Brain microvascular endothelial cell (primary cell): ENCODE results near the gene CCDC71.

Source experiments
- DNase-seq: peaks from one replicate; pipeline ENCODE4 v3.0.0-alpha.2; 2020
- H3K27ac ChIP-seq: fragments of 250-450 bp; sonication (Bioruptor Pico); 2 replicates; pipeline ENCODE4 v1.5.1; 2020; ENCODE audit warnings: mild to moderate bottlenecking, moderate library complexity
- H3K27me3 ChIP-seq: fragments of 250-450 bp; sonication (Bioruptor Pico); replicated peaks from 2 replicates; pipeline ENCODE4 v1.5.1; 2020; ENCODE audit warnings: mild to moderate bottlenecking
- H3K36me3 ChIP-seq: fragments of 250-450 bp; sonication (Bioruptor Pico); replicated peaks from 2 replicates; pipeline ENCODE4 v1.5.1; 2020; ENCODE audit warnings: mild to moderate bottlenecking
- H3K4me3 ChIP-seq: 2 replicates; pipeline ENCODE4 v1.5.1; 2011; ENCODE audit warnings: low read depth, mild to moderate bottlenecking, control low read depth, low read length, moderate library complexity
- in situ Hi-C: cut with HindIII; loops from 2 replicates; pipeline ENCODE4 v1.10.0; 2017; ENCODE audit warnings: low sequenced_read_pairs, low pct_ligation_motif_present
- TF ChIP-seq, protein P1 (sequence below): IDR thresholded peaks from 2 replicates; pipeline ENCODE4 v1.5.1; 2011; ENCODE audit warnings: low read depth, mild to moderate bottlenecking, moderate library complexity, low read length, control low read depth, inconsistent platforms; ENCODE audit errors: missing control alignments

Gene CCDC71

GRCh38 chr3:49198611-49199230, 32.6 kb upstream of the CCDC71 start:
- in situ Hi-C loops, result no loop called here
- H3K4me3 ChIP-seq, result peak overlapping the region; percentile 45
- H3K27ac ChIP-seq, result no peak overlapping the region

GRCh38 chr3:49198161-49198560, 32.0 kb upstream of the CCDC71 start:
- TF ChIP-seq, protein P1, sequence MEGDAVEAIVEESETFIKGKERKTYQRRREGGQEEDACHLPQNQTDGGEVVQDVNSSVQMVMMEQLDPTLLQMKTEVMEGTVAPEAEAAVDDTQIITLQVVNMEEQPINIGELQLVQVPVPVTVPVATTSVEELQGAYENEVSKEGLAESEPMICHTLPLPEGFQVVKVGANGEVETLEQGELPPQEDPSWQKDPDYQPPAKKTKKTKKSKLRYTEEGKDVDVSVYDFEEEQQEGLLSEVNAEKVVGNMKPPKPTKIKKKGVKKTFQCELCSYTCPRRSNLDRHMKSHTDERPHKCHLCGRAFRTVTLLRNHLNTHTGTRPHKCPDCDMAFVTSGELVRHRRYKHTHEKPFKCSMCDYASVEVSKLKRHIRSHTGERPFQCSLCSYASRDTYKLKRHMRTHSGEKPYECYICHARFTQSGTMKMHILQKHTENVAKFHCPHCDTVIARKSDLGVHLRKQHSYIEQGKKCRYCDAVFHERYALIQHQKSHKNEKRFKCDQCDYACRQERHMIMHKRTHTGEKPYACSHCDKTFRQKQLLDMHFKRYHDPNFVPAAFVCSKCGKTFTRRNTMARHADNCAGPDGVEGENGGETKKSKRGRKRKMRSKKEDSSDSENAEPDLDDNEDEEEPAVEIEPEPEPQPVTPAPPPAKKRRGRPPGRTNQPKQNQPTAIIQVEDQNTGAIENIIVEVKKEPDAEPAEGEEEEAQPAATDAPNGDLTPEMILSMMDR, result no peak
- in situ Hi-C loops, result no loop called here

More at GRCh38 chr3:49198611-49199230, 32.6 kb upstream of the CCDC71 start:
- no peaks in the 10 kb centered on the region for H3K36me3 ChIP-seq
- no peaks in the 10 kb centered on the region for H3K27me3 ChIP-seq
- no peak for DNase-seq
- TF ChIP-seq, protein P1, result no peak

GRCh38 chr3:49191741-49192140, 25.6 kb upstream of the CCDC71 start:
- in situ Hi-C loops, result no loop called here
- no peak overlapping the region for H3K4me3 ChIP-seq
- no peak for DNase-seq
- TF ChIP-seq, protein P1, result no peak
- H3K27ac ChIP-seq, result no peak overlapping the region
- H3K27me3 ChIP-seq, result no peaks in the 10 kb centered on the region
- H3K36me3 ChIP-seq, result no peaks in the 10 kb centered on the region

More at GRCh38 chr3:49198161-49198560, 32.0 kb upstream of the CCDC71 start:
- DNase-seq, result no peak
- Histone ChIP-seq H3K4me3 (no peak overlapping the region), H3K27me3 (no peaks in the 10 kb centered on the region), H3K27ac (no peak overlapping the region), H3K36me3 (no peaks in the 10 kb centered on the region)

DNA sequence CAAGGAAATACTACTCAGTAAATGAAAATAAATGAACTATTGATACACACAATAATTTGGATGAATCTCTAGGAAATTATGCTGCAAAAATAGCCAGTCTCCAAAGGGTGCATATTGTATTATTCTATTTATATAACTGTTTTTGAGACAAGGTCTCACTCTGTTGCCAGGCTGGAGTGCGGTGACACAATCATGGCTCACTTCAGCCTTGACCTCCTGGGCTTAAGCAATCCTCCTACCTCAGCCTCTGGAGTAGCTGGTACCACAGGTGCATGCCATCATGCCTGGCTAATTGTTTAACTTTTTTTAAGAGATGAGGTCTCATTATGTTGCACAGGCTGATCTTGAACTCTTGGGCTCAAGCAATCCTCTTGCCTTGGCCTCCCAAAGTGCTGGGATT, 17.7 kb upstream of the CCDC71 start:
- TF ChIP-seq, protein P1, result no peak
- DNase-seq, result no peak
- Histone ChIP-seq H3K27ac (no peak overlapping the region), H3K27me3 (no peaks in the 10 kb centered on the region), H3K4me3 (no peak overlapping the region), H3K36me3 (no peaks in the 10 kb centered on the region)
- in situ Hi-C loops, result no loop called here

GRCh38 chr3:49182682-49183081, 16.6 kb upstream of the CCDC71 start:
- no peak for DNase-seq
- Histone ChIP-seq H3K4me3 (no peak overlapping the region), H3K27me3 (no peaks in the 10 kb centered on the region), H3K27ac (no peak overlapping the region), H3K36me3 (no peaks in the 10 kb centered on the region)
- TF ChIP-seq, protein P1, result no peak
- in situ Hi-C loops, result no loop called here

- Histone ChIP-seq H3K4me3 (no peak overlapping the region), H3K36me3 (no peaks in the 10 kb centered on the region), H3K27me3 (no peaks in the 10 kb centered on the region), H3K27ac (no peak overlapping the region)
- no peak for DNase-seq
- in situ Hi-C loops, result no loop called here
- TF ChIP-seq, protein P1, result no peak
These were observed 15.2 kb upstream of the CCDC71 start for GRCh38 chr3:49181351-49181750.
